Measurements from ENCODE around the gene VSX2.

The VSX2 gene

DNA sequence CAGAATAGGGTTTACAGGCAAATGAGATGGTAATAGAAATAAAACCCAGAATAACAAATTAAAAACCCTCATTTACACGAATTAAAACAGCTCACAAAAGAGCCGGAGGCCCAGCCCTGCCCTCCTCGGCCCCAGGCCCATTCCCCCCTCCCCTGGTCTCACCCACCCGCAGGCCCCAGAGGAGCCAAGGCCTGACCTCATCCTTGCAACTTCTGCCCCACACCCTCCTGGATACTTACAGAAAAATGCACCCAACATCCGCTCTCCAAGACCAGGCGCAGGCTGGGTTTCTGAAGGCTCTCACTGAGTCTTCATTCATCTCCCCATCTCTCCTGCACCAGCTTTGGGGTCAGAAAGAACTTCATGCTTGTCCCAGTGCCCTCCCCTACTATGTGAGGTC, 16.2 kb upstream of the VSX2 start:
- no peak for DNase-seq

DNA sequence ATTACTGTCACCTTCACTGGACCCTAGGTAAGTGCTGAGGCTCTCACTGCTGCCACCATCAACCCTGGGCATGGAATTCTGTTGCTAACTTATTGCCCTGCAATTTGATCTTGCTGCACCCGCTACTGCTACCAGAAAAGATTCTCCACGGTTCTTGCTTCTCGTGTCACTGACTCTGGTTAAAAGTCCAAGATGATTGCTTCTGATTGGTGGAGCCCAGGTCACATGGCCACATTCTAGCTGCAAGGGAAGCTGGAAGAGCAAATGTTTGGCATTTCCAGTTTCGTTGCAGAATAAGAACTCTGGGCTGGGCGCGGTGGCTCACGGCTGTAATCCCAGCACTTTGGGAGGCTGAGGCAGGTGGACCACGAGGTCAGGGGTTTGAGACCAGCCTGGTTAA, 7.5 kb upstream of the VSX2 start:
- DNase-seq: no peak

DNA sequence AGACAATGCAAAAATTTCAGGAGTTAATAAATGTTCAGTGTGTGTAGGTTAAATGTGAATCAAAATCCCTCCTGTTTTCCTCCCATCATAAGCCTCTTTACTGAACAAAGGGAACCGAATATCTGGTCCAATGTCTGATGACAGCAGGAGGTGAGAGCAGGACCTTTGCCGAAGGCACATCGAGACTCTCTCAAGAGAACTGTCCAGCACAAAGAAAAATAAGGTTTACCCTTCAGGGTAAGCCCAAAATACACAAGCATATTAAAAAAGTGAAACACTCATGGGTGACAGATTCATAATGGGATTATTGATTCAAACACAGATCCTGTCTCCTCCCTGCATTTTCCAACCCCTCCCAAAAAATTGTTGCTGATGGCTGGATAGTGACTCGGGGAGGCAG, 4.2 kb upstream of the VSX2 start:
- no peak for DNase-seq

DNA sequence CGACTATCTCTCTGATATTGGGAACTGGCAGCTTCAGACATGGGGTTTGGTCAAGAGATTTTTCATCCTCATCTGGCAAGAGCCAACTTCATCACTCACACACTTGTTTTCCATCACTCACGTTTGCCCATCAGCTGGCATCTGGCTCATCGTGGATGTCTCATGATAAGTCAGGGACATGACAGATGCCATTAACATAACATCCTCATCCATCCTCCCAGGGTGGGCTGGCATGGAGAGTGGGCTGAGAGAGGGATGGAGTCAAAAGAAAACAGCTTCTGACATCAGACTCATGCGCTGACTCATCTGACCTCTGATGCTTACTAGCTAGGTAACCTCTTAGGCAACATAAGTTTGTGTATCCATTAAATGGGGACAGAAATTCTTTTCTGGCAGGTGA, 1.8 kb upstream of the VSX2 start:
- DNase-seq: no peak

DNA sequence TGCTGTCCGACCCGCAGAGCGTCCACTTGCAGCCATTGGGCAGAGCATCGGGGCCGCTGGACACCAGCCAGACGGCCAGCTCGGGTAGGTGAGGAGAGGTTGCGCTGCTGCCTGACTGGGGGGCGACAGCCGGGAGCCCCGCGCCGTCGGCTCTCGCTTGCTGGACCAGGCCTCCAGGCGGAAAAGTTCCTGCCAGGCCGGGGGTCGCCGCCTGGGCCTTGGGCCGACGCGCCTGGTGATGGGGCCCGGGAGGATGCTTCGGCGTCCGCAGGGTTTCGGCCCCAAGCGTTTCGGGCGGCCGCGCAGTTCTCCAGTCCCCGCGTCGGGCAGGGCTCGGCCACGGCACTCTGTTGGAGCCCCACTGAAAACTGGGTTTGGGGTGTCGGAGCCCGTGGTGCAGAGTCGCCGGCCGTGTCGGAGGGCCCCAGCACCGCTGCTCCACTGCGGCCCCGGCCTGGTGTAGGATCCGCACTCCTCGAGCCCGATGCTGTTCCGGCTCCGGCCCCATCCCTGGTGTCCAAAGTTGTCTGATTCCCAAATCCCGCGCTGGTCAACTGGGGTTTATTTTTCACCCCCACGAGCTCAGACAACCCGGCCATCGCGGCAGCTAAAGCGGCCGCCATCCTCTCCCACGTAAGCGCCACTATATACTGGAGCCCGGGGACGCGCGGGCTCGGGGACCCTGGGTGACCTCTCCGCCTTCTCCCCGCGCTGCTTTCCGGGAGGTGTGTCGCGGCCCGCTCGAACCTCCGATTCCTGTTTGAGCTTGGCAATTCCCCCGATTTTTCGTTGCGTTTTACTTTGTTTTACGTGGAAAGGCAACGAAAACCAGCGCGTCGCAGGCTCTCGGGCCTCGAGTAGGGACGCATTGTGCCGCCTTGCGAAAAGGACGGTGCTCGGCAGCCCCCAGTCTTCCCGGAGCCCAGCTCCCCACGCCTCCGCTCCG, 872 bp downstream of the VSX2 start:
- DNase-seq: no peak

DNA sequence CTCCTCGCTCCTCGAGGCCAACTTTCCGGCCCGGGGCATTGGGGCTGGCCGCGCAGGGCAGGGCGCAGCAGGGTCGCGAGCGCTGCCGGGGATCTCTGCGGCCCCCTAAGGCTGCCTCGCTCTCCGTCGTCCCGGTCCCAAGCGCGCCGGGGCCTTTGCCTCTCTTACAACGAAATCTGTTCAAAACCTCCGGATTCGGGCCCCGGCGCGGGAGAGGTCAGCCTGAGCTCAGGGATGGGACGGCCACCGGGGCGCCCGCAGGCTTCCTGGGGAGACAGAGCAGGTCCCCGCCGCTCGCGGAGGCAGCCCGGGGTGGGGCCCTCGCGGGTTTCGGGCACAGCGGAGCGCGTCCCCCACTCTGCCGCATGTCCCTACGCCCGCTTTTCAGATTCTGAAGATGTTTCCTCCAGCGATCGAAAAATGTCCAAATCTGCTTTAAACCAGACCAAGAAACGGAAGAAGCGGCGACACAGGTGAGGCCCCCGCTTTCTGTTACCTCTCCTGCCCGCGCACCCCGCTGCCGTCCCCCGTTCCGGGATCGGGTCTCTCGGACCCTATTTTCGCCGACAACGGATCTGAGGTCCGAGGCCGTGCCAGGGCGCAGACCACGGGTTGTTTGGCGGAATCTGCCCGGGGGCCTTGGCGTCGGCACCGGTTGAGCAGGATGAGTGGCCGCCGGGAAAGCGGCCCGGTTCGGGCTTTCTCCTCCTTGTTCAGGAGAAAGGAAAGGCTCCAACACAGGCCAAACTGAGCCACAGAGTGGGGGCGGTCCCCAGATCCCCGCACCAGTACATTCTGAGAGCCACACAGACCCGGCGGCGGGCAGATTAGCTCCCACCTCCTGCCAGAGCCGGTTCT, 1.8 kb downstream of the VSX2 start:
- no peak for DNase-seq

DNA sequence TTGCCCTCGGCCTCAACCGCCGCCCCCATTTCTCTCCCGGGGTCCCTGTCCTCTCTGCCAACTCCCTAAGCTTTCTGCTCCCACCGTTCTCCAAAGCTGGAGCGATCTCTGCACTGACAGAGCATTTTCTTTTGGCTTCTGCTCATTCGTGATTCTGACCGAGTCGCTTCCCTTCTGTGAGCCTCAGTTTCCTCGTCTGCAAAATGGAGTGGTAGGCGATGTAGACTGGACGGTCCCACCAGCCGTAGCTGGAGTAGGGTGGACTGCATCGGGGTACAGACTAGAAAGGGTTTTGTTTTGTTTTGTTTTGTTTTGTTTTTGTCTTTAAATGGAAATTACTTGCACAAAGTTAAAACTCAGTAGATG, 2.4 kb downstream of the VSX2 start:
- no peak for DNase-seq

DNA sequence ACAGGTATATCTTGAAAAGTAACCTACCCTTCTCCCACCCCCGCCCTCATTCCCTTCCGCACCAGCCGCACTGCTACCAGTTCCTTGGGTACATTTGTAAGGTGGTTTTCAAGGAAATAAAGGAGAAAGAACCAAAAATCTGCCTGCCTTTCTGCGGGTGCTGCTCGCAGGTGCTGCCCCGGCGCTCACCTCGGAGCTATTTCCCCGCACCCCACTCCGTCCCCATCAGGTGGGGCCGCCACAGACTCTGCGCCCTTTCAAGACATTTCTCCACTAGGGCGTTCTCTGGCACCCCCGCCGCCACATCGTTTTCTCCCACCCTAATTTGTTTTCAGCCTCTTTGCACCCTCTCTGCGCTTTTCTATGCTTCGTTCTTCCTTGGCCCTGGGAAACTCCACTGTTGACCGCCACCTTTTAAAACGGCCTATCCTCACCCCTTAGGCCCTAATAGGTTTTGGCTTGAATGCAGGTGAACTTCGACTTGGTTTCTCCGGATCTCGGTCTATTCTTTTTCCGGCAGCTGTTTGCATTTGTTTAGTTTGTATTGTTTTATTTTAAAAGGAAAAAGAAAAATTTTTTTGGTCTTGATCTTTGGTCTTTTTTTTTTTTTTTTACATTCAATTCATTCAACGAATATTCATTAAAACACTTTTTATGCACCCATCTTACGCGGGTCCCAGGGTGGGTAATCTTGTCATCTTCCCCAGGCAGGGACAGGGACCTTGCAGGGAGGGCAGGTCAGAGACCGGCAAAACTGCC, 3.0 kb downstream of the VSX2 start:
- DNase-seq: no peak

DNA sequence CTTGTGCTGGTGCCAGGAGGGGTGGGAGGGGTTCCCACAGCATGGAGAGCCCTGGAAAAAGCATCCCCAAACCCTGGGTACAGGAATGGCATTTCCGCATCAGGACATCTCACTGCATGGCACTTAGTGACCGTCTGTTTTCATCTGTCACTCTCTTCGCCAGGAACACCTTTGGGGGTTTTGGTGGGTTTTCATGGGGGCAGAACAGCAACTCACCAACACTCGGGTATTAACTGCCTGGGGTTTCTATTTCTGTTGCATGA, 3.5 kb downstream of the VSX2 start:
- DNase-seq: no peak

DNA sequence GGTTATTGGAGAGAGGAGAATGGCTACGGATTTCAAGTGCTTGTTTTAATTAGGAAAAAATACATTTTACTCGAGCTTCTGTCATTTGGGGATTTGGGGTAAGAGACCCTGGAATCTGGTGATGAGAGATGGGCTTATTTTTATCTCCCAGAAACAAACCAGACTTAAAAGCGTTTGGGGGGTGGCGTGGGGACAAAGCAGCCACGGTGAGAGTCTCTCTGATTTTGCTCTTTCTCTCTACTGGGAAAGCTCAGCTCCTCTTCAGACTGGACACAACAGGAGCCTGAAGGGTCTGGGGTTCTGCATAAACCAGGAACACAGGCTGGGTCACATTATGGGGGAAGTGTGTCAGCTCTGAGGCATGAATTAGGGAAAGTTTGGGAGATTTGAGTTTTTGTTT, 3.8 kb downstream of the VSX2 start:
- no peak for DNase-seq

DNA sequence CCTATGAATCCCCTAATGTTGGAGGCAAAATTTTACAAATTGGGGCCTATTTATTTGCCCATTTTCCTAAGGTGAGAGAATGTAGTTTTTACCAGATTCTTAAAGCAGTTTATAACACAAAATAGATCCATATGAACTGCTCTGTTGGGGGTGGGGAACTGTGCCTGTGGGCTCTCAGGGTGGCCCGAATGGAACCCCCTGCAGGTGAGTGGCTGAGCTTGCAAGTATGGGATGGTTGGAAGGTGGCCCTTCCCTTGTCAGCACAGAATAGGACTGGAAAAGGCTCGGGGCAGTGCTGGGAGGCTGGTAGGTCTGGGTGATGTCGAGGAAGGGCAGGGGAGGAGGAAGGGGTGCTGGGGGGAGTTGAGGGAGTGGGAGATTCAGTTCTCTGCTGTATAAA, 4.9 kb downstream of the VSX2 start:
- no peak for DNase-seq

DNA sequence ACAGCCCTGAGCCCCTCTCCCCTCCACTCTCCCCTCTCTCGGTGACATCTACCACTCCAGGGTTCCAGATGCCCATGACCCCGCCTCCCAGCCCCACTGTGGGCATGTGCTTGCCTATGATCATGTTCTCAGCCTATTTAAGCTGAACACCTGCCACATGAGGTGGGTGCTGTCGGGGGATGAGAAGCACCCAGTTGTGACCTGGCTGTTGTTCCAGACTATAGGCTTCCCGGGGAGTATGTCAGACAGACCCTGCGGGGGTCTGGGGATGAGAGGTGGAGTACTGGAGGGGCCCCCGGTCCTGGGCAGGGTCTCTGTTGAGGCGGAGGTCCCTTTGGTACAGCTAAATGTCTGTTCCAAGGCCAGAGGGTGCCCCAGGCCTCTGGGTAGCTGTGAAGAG, 6.0 kb downstream of the VSX2 start:
- DNase-seq: no peak

DNA sequence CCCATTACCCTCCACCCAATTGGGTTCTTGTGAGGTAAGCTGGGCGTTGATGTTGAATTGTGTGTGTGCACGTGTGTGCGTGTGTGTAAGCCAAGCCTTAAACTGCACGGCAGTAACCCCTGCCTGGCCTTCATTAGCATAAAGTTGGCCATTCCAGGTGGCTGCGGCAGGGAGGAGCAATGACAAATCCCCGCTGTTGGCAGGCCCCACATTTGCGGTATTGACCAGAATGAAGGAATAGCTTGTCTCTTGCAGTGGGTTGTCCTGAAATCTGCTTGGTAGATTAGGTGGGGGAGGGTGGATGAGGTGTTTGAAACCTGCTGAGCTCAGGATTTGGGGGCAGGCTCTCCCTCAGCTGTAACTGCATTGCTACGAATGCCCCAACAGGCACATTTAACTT, 7.3 kb downstream of the VSX2 start:
- DNase-seq: no peak

DNA sequence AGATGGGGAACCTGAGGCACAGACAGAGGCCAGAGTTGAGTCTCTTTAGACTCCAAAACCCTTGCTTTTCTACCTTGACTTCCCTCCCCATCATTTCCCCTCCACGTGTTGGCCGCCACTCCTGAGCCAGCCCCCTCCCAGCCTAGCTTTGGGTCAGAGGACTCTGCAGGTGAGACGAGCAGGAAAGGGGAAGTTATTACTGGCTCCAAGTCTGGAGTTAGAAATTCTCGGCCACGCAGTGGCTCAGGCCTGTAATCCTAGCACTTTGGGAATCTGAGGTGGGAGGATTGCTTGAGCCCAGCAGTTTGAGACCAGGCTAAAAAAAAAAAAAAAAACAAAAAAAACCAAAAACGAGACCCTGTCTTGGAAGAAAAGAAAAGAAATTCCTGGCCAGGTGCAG, 8.8 kb downstream of the VSX2 start:
- DNase-seq: no peak

DNA sequence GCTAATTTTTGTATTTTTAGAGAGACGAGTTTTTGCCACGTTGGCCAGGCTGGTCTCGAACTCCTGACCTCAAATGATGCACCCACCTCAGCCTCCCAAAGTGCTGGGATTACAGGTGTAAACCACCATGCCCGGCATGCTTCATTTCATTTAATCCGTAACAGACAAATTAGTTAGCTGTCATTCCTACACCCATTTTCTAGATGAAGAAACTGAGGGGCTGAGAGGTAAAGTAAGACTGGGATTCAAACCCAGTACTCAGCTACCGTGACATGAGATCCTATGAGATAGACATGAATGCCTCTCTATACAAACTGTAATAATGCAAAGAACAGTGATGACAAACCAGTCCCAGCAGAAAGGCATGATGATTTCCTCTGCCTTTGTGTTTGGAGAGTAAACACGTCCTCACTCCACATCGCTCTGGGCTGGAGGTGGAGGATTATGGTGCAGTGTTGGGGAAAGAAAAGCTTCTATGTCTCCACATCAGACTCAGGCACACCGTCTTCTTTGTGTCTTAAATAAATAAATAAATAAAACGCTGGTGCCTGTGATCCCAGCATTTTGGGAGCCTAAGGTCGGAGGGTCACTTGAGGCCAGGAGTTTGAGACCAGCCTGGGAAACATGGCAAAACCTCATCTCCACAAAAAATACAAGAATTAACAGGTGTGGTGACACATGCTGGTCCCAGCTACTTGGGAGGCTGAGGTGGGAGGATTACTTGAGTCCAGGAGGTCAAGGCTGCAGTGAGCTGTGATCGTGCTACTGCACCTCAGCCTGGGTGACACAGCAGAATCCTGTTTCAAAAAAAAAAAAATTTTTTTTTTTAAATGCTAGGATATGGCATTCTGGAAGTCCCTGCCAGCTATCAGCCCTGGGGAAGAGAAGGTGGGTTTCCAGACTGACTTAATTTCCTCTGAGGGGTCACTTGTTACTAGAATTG, 10.5 kb downstream of the VSX2 start:
- DNase-seq: no peak

DNA sequence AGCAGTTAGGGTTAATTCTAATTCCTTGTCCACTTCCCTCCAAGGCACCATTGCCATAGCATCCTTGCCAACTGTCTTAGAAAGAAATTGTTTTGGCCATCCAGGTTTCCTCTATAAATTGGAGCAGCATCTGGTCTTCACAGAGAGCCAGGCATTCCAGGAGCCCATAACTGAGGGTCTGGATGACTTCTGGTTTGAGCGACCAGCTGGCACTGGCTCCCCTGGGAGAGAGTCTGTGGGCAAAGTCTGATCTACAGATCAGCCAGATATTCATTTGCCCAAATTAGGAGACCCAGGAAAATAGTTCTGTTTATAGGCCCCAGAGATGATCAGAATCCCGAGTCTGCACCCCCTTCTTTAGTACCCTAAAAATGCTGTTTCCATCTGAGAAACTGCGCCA, 16.0 kb downstream of the VSX2 start:
- DNase-seq: no peak

DNA sequence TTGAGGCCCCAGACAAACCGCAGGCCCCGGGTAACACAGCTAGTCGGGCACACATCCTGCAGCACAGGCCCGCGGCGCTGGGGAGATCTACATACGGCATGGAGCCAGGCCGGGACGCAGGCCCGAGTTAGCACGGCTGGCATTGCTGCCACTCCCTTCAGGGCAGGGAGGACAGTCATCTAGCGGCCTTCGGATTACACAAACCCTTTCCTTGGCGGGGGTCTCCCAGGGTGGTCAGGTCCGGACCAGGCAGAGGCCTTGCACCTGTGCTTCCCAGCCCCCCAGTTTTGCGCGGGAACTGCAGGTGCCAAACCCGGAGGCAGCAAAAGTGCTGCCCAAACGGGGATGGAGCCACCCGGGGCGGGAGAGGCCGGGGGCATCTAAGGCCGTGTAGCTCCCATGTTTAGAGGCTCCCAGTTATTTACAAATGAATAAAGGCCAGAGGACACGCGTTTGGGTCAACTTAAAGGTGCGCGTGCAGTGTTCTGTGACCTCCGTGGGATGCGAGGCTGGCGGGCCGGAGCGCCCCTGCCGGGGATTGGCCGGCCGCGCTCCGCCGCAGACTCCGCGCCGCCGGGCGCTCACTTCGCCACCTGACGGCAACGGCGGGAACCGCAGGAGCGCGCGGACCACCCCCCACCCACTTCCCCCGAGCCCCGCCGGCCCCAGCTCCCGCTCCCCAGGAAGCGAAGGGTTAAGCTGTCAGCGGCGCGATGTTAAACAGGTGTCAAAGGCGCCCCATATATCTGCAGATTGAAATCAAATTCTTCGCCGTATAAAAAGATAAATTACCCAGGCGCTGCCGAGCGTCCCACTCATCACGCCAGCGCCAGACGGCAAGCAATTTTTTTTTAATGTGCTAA, 18.1 kb downstream of the VSX2 start:
- DNase-seq: peak; percentile 36

DNA sequence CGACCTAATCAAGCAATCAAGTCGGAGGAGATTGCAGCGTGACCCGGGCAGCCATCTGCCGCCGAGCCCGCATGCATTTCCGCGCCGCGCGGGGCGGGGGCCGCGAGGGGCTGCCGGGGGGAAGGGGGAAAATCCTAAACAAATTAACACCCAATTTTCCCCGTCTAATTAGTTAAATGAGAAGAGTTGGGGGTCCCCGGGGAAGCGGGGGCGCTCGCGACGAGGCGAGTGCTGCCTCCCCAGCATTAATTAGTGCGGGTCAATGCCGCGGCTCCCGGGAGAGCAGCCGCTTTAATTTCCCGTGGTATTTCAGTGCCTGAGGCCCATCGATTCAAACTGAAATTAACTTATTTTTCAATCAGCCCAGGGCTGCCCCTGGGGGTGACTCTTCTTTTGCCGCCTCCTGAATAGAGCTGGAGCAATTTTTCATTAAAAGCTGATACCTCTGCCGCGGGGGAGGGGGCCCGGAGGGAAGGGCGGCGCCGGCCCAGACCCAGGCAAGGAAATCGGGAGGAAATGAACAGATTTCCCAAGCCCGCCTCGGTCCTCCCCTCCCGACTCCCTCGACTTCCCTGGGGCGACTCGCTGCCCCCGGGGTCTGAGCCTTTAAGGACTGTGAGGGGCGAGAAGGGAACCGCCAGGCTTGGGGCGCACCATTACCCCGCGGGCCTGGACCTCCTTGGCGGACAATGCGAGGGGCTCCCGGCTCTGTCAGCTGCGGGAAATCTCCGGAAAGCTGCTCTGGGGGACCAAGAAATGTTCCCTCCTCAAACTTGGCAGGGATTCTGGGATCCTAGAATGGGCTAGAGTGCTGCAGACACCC, 18.9 kb downstream of the VSX2 start:
- DNase-seq: no peak

DNA sequence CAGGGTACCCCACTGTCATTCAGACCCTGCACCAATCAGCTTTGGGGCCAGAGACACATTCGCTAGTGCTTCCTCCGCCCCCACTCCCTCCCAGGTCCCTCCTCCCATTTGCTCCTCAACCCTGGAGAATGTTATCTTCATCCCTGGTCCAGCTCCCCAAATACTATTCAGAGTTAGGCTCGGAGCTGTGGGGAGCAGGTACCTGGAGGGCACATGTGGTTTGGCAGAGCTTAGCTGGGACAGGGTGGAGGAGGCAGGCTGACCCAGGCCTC, 19.5 kb downstream of the VSX2 start:
- no peak for DNase-seq

DNA sequence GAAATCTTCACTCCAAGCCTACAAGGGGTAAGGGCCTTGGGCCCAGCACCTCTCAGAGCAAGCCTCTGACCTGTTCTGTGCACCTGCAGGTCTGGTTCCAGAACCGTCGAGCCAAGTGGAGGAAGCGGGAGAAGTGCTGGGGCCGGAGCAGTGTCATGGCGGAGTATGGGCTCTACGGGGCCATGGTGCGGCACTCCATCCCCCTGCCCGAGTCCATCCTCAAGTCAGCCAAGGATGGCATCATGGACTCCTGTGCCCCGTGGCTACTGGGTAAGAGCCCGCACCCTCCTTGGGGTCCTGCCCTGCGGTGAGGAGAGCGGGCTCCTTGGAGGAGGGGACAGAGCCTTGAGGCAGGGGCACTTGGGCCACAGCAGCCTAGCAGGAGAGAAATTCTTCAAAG, 20.3 kb downstream of the VSX2 start:
- DNase-seq: no peak

All from NCI-H2081 (cell line).